Esophagus (tissue), 2 donors: ENCODE results near the gene CADM2. TPM values are rescaled to one million over a fixed set of nuclear protein-coding genes. Genes with fewer than 3 reads are reported as not detected.

Source experiments
- H3K27ac ChIP-seq, 2 donors: one replicate each; pipeline ENCODE4 v1.5.1; 2013; ENCODE audit warnings: low read depth in 2 of 2, mild to moderate bottlenecking in 2 of 2, inconsistent platforms in 1 of 2, low read length in 1 of 2, moderate library complexity in 1 of 2
- H3K27me3 ChIP-seq, 2 donors: one replicate each; pipeline ENCODE4 v1.6.1; 2013; ENCODE audit warnings: low read length in 2 of 2, control low read depth in 1 of 2, mild to moderate bottlenecking in 1 of 2; ENCODE audit not compliant: insufficient read depth in 2 of 2, control insufficient read depth in 1 of 2
- H3K36me3 ChIP-seq, 2 donors: one replicate each; pipeline ENCODE4 v1.6.1; 2013; ENCODE audit warnings: low read length in 1 of 2; ENCODE audit not compliant: control insufficient read depth in 2 of 2, insufficient read depth in 2 of 2
- H3K4me1 ChIP-seq, 2 donors: one replicate each; pipeline ENCODE4 v1.6.1; 2013; ENCODE audit warnings: low read length in 1 of 2; ENCODE audit not compliant: control insufficient read depth in 2 of 2, insufficient read depth in 2 of 2
- H3K4me3 ChIP-seq, 2 donors: one replicate each; pipeline ENCODE4 v1.5.1; 2013; ENCODE audit warnings: low read length in 2 of 2, mild to moderate bottlenecking in 2 of 2, low read depth in 1 of 2, moderate library complexity in 1 of 2
- H3K9me3 ChIP-seq, 2 donors: one replicate each; pipeline ENCODE4 v1.6.1; 2013; ENCODE audit warnings: mild to moderate bottlenecking in 2 of 2, low read depth in 1 of 2, low read length in 1 of 2, moderate library complexity in 1 of 2; ENCODE audit not compliant: control insufficient read depth in 2 of 2, insufficient read depth in 1 of 2
- WGBS, 2 donors: extraction: QIAGEN DNeasy Blood & Tissue Kit; methylation state at CpG; one replicate each; pipeline ENCODE4 v1.1.7; 2013; 5-methylcytosine and 5-hydroxymethylcytosine counted together
- polyA plus RNA-seq, 2 donors: library from polyadenylated mRNA; stranded (reverse); fragments of 200-250 nt; gene quantifications; one replicate each; pipeline ENCODE4 v1.2.3, GENCODE V29; 2013
- donor health status: healthy with polysubstance abuse.
- donor health status: Bipolar disorder and iron deficiency.

CADM2 gene
- polyA plus RNA-seq, 2 donors = 0.12 to 0.25 TPM

- no peaks in the 10 kb centered on the region for H3K4me1 ChIP-seq
- no peaks in the 10 kb centered on the region for H3K27me3 ChIP-seq
- WGBS, 2 donors = 38 to 48% methylated on average over 1 of the region's 1 CpG
- H3K9me3 ChIP-seq = no peaks in the 10 kb centered on the region
- no peaks in the 10 kb centered on the region for H3K36me3 ChIP-seq
- no peak overlapping the region for H3K27ac ChIP-seq
- no peak overlapping the region for H3K4me3 ChIP-seq
Observed at GRCh38 chr3:85594676-85595075, 635.9 kb downstream of the CADM2 start.

GRCh38 chr3:85603378-85603777, 644.6 kb downstream of the CADM2 start:
- H3K4me1 ChIP-seq = no peaks in the 10 kb centered on the region
- 63 to 74% methylated on average over 1 of the region's 1 CpG for WGBS, 2 donors
- H3K4me3 ChIP-seq = no peak overlapping the region
- H3K27ac ChIP-seq = no peak overlapping the region
- H3K27me3 ChIP-seq = no peaks in the 10 kb centered on the region
- no peaks in the 10 kb centered on the region for H3K9me3 ChIP-seq
- no peaks in the 10 kb centered on the region for H3K36me3 ChIP-seq

- Histone ChIP-seq H3K9me3 (no peaks in the 10 kb centered on the region), H3K4me1 (no peaks in the 10 kb centered on the region), H3K27me3 (no peaks in the 10 kb centered on the region), H3K27ac (no peak overlapping the region), H3K4me3 (no peak overlapping the region), H3K36me3 (no peaks in the 10 kb centered on the region)
- WGBS, 2 donors = 62 to 66% methylated on average over 3 of the region's 3 CpGs
Observed at GRCh38 chr3:85604641-85605040, 645.9 kb downstream of the CADM2 start.

- 46 to 65% methylated on average over 2 of the region's 2 CpGs for WGBS, 2 donors
- Histone ChIP-seq H3K4me1 (no peaks in the 10 kb centered on the region), H3K4me3 (no peak overlapping the region), H3K36me3 (no peaks in the 10 kb centered on the region), H3K9me3 (no peaks in the 10 kb centered on the region), H3K27ac (no peak overlapping the region), H3K27me3 (no peaks in the 10 kb centered on the region)
Observed at GRCh38 chr3:85605066-85605465, 646.3 kb downstream of the CADM2 start.

- no peak overlapping the region for H3K4me3 ChIP-seq
- H3K4me1 ChIP-seq = no peaks in the 10 kb centered on the region
- H3K9me3 ChIP-seq = no peaks in the 10 kb centered on the region
- H3K36me3 ChIP-seq = no peaks in the 10 kb centered on the region
- H3K27me3 ChIP-seq = no peaks in the 10 kb centered on the region
- WGBS, 2 donors = 27 to 32% methylated on average over 2 of the region's 2 CpGs
- no peak overlapping the region for H3K27ac ChIP-seq
Observed at GRCh38 chr3:85626662-85627061, 667.9 kb downstream of the CADM2 start.

GRCh38 chr3:85627932-85628331, 669.1 kb downstream of the CADM2 start:
- Histone ChIP-seq H3K36me3 (no peaks in the 10 kb centered on the region), H3K4me3 (no peak overlapping the region), H3K9me3 (no peaks in the 10 kb centered on the region), H3K27me3 (no peaks in the 10 kb centered on the region), H3K4me1 (no peaks in the 10 kb centered on the region), H3K27ac (no peak overlapping the region)
- 81 to 87% methylated on average over 5 of the region's 5 CpGs for WGBS, 2 donors

- Histone ChIP-seq H3K36me3 (no peaks in the 10 kb centered on the region), H3K27me3 (no peaks in the 10 kb centered on the region), H3K27ac (no peak overlapping the region), H3K4me1 (no peaks in the 10 kb centered on the region), H3K9me3 (no peaks in the 10 kb centered on the region), H3K4me3 (no peak overlapping the region)
- 90 to 91% methylated on average over 1 of the region's 1 CpG for WGBS, 2 donors
Observed at GRCh38 chr3:85631070-85631469, 672.3 kb downstream of the CADM2 start.

GRCh38 chr3:85632921-85633320, 674.1 kb downstream of the CADM2 start:
- H3K27me3 ChIP-seq = no peaks in the 10 kb centered on the region
- H3K4me1 ChIP-seq = no peaks in the 10 kb centered on the region
- H3K36me3 ChIP-seq = no peaks in the 10 kb centered on the region
- H3K27ac ChIP-seq = no peak overlapping the region
- no peaks in the 10 kb centered on the region for H3K9me3 ChIP-seq
- 77% methylated on average over 4 of the region's 4 CpGs for WGBS, 2 donors
- H3K4me3 ChIP-seq = no peak overlapping the region

GRCh38 chr3:85652360-85652759, 693.6 kb downstream of the CADM2 start:
- no peaks in the 10 kb centered on the region for H3K9me3 ChIP-seq
- H3K4me3 ChIP-seq = no peak overlapping the region
- H3K27me3 ChIP-seq = no peaks in the 10 kb centered on the region
- H3K36me3 ChIP-seq = no peaks in the 10 kb centered on the region
- no peak overlapping the region for H3K27ac ChIP-seq
- WGBS, 2 donors = 86 to 88% methylated on average over 1 of the region's 1 CpG
- no peaks in the 10 kb centered on the region for H3K4me1 ChIP-seq

- Histone ChIP-seq H3K36me3 (no peaks in the 10 kb centered on the region), H3K4me1 (no peaks in the 10 kb centered on the region), H3K27ac (no peak overlapping the region), H3K4me3 (no peak overlapping the region), H3K27me3 (no peaks in the 10 kb centered on the region), H3K9me3 (no peaks in the 10 kb centered on the region)
- WGBS, 2 donors = 38 to 42% methylated on average over 2 of the region's 2 CpGs
Observed at GRCh38 chr3:85660451-85660850, 701.7 kb downstream of the CADM2 start.
